DMS 273 (cell line): Measurements from ENCODE around the gene HIVEP2.

Experiments used
- DNase-seq: peaks from one replicate; lab custom pipeline; 2025; ENCODE audit not compliant: unreplicated experiment; lab: John Stamatoyannopoulos, UW

The HIVEP2 gene

DNA sequence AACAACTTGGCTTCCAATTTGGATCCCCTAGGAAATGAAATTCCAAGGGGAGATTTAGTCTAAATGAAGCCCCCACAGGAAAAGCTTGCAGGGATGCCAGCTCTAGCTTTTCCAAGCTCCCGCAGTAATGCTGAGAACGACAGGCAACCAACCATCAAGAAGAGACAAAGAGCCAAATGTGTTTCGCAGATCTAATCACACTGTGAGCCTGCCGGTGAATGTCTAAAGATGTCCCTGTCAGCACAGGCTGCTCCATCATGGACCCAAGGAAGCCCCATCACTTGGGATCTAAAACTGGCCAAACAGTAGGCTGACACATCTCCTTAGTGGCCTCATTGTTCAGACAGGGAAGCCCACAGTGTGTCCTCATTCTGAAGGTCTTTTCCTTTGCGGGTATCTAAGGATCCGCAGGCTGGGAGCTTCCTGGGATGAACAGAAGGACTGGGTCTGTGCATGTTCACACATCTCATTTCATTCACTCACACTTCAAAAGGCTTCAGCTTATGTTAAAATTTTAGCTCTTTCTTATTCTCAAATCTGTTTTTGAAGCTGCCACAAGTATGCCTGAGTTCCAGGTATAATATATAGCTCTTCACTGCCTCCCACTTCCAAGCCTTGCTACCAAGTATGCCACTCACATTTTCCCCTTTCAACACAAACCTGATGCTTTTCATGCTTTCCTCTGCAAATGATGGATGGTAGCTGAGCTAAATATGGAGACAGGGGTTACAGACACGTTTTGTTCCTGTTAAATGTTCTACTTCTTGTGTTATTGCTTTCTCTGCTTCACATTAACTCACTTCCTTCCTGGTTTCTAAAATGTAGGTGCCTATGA lies 229.8 kb downstream of the HIVEP2 start:
- no peak for DNase-seq

DNA sequence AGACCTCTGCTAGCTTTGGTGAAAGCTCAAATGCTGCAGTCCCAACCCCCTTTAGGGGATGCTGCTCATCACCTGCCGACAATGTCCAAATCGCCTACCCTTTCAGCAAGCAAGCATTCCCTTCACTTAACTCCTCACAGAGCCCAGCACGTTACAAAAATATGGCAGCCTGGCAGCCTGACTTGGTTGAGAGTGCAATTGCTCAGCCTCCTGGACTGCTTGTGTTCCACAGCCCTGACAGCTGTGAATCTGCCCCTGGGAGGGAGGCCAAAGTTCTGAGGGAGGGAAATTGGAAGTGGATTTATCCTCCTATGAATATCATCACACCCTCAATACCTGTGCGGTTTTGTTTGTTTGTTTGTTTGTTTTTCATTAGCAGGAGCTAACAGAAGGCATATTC lies 231.0 kb downstream of the HIVEP2 start:
- DNase-seq = peak; percentile 58

DNA sequence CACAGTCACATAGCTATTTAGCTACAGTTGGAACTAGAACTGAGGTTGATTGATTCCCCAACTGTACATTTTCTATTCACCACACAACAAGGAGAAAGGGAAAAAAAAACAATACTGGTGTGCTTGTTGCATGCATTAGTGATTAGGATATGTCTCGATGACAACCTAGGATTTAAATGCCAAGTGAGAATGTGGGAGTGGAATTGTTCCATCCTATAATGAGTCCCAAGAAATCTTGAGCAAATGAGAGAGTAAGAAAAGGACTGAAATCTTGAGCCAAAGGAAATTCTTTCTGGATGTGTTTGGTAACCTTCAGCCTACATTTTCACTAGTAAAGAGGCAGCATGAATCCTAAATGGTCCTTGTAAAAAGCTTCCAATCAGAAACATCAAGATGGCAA lies 232.7 kb downstream of the HIVEP2 start:
- no peak for DNase-seq

DNA sequence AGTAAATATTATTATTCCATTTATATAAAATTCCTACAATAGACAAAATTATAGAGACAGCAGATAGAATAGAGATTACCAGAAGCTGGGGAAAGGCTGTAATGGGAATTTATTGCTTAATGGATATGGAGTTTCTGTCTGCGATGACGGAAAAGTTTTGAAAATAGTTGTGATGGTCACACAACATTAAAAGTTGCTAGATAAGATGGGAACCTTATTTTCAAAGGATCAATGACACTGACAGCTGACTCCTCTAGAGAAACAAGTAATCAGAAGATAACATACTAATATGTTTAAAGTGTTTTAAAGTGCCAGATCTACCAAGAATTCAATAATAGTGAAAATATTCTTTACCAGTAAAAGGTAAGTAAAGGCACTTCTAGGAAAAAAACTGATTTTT lies 236.3 kb downstream of the HIVEP2 start:
- no peak for DNase-seq

DNA sequence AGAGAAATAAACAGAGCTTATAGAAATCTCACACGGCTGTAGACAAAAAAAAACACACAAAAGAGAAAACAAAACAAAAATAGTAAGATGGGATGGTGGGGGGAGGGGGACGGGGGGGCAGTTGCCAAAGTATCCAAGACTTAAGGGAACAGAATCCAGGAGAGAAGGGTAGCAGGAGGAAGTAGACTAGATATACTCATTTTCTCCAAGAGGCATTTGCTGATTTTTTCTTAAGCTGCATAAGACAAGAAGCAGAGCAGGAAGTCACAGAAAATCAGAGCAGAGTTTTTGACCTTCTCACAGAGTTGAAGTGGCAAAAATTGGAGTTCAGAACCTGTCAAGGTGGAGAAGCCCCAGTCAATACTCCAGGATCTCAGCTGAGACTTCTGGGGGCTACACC lies 237.7 kb downstream of the HIVEP2 start:
- no peak for DNase-seq

GRCh38 chr6:142706210-142706609 lies 238.8 kb downstream of the HIVEP2 start:
- DNase-seq = no peak

- no peak for DNase-seq
Measured at GRCh38 chr6:142705054-142705453, 239.9 kb downstream of the HIVEP2 start.

DNA sequence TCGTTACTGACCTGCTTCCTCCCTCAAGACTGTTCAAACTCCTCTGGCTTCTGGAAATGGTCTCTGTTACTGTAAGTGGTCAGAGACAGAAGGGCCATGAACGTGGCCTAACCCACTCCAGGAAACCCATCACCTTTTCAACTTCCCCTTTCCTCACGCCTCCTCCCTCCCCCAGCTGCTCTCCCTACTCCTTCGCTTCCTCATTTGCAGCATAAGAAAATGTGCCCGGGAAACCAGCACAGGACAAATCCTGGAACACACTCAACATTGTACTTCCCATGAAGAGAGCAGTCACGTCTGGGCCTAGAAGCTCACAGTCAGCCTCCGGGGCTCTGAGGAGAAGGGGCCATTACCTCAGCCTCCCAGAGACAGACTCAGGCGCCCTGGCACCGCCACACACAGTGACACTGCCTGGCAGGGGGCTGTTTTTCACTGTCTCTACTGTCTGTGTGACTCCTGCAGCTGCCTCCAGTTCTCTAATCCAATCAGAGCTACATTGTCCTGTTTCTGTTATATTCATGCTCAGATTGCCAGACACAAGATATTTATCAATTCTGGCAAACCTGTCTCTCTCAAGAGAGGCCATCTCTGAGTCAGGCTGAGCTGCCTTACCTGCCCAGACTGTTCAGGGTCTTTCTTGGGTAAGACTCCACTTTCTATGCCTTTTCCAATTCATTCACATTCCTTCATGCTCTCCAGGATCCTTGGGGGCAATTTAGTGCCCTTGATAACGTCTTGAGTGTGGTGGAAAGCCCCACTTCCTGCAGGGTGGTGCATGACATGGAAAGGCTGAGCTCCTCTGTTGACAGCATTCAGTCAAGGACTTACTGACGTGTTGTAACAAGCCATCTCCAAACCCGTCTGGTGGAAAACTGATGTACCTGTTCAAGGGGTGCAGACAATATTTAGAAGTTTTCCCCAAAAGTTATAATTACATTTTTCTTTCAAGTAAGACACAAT lies 242.2 kb downstream of the HIVEP2 start:
- peak; percentile 9 for DNase-seq
